Renal pelvis (tissue), 4 donors: ENCODE results near the gene PKD2. TPM values are rescaled to one million over a fixed set of nuclear protein-coding genes. Genes with fewer than 3 reads are reported as not detected.
"Not testable (repeated sequence)": the region's sequence is repeated elsewhere in the genome, so short reads cannot be mapped to it uniquely, and the experiment has no call there.

ENCODE experiments used
- DNase-seq: peaks from one replicate; pipeline ENCODE4 v3.0.0-alpha.2; 2013
- polyA plus RNA-seq, 3 donors: library from polyadenylated mRNA; unstranded; fragments of 120-200 nt; gene quantifications; one replicate each; pipeline ENCODE4 v1.2.1, GENCODE V29; 2013; ENCODE audit not compliant: insufficient read length in 3 of 3

Gene PKD2
- polyA plus RNA-seq, 3 donors = 66.3 to 86.2 (median 68.0) TPM

GRCh38 chr4:88018466-88018865 is 11.0 kb downstream of the PKD2 start:
- DNase-seq = no peak

- DNase-seq = no peak
Measured at GRCh38 chr4:88021824-88022223, 14.4 kb downstream of the PKD2 start.

- DNase-seq = no peak
Measured at GRCh38 chr4:88022289-88022688, 14.9 kb downstream of the PKD2 start.

- not testable (repeated sequence) for DNase-seq
Measured at GRCh38 chr4:88025868-88026661, 18.6 kb downstream of the PKD2 start.

- DNase-seq = no peak
Measured at GRCh38 chr4:88027611-88028608, 20.5 kb downstream of the PKD2 start.

- DNase-seq = no peak
Measured at GRCh38 chr4:88028946-88029345, 21.5 kb downstream of the PKD2 start.

- DNase-seq = no peak
Measured at GRCh38 chr4:88029556-88029955, 22.1 kb downstream of the PKD2 start.

GRCh38 chr4:88030565-88031310 is 23.3 kb downstream of the PKD2 start:
- no peak for DNase-seq

- DNase-seq = peak; percentile 52
Measured at GRCh38 chr4:88033309-88033708, 25.9 kb downstream of the PKD2 start.

- no peak for DNase-seq
Measured at GRCh38 chr4:88035292-88035691, 27.9 kb downstream of the PKD2 start.

GRCh38 chr4:88037447-88037846 is 30.0 kb downstream of the PKD2 start:
- DNase-seq = no peak

- no peak for DNase-seq
Measured at GRCh38 chr4:88037936-88038335, 30.5 kb downstream of the PKD2 start.

GRCh38 chr4:88040707-88041106 is 33.3 kb downstream of the PKD2 start:
- no peak for DNase-seq

GRCh38 chr4:88041626-88042025 is 34.2 kb downstream of the PKD2 start:
- DNase-seq = no peak

- DNase-seq = no peak
Measured at GRCh38 chr4:88043001-88043400, 35.6 kb downstream of the PKD2 start.

- DNase-seq = no peak
Measured at GRCh38 chr4:88043586-88044340, 36.3 kb downstream of the PKD2 start.

- no peak for DNase-seq
Measured at GRCh38 chr4:88045021-88045420, 37.6 kb downstream of the PKD2 start.

- DNase-seq = no peak
Measured at GRCh38 chr4:88054229-88054628, 46.8 kb downstream of the PKD2 start.

- peak; percentile 2 for DNase-seq
Measured at GRCh38 chr4:88054901-88055300, 47.5 kb downstream of the PKD2 start.

- DNase-seq = no peak
Measured at GRCh38 chr4:88058295-88058694, 50.9 kb downstream of the PKD2 start.

GRCh38 chr4:88059766-88060165 is 52.3 kb downstream of the PKD2 start:
- DNase-seq = no peak
